DMS153 treated with DMSO at 0.1 percent for 48 hours (cell line): ENCODE results near the gene OTOP3.
A peak's percentile ranks its signal among the peaks of the same experiment; 100 is the strongest.

ENCODE experiments used
- DNase-seq: peaks from one replicate; lab custom pipeline; 2025; ENCODE audit not compliant: unreplicated experiment; lab: John Stamatoyannopoulos, UW

Gene OTOP3

DNA sequence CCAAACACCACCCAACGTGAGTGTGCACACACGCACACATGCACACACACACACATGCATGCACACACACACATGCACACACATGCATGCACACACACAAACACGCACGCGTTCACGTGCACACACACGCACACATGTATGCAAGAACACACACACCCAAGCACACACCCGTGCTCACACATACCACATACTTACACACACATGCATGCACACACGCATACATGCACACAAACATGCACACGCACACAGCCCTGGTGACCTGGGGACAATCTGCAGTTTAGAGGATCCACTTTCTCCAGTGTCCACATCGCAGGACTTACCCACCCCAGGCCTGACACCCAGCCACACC lies 18.9 kb upstream of the OTOP3 start:
- DNase-seq, result no peak

DNA sequence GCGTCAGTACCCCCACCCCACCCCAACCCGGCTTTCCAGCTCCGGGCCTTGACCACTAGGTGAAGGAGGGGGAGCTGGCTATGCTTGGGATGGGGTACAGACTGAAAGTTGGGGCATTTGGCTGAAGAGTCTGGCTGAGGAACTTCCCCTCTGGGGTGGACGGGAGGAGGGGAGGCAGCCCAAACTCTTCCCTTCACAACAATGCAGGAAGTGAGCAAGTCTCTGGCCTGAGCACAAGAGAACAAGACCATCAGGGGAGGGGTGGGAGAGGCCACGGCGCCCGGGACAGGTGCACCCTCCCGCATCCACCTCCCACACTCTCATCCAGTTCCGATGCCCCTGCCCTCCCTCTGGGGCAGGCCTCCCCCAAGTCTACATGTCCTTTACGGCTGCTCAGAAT lies 18.3 kb upstream of the OTOP3 start:
- no peak for DNase-seq

GRCh38 chr17:74918906-74919305 lies 16.8 kb upstream of the OTOP3 start:
- no peak for DNase-seq

GRCh38 chr17:74919440-74920305 lies 16.0 kb upstream of the OTOP3 start:
- no peak for DNase-seq

- DNase-seq, result no peak
Observed at GRCh38 chr17:74920306-74920620, 15.4 kb upstream of the OTOP3 start.

DNA sequence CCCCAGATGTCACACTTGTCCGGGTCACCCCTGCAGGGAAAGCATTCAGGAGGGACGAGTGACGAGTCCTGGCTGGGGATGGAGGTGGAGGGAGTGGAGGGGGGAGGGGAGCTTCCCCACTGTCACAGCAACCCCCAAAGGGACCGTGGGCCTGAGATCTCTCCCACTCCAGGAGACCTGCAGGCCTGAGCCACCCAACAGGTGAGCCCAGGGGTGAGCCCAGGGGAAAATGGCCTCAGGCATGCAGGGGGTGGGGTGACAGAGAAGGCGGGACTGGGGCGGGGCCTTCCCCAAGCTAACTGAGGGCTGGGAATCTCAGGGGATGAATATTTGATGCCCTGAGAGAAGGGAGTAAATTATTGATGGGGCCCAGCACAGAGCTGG lies 15.1 kb upstream of the OTOP3 start:
- no peak for DNase-seq

DNA sequence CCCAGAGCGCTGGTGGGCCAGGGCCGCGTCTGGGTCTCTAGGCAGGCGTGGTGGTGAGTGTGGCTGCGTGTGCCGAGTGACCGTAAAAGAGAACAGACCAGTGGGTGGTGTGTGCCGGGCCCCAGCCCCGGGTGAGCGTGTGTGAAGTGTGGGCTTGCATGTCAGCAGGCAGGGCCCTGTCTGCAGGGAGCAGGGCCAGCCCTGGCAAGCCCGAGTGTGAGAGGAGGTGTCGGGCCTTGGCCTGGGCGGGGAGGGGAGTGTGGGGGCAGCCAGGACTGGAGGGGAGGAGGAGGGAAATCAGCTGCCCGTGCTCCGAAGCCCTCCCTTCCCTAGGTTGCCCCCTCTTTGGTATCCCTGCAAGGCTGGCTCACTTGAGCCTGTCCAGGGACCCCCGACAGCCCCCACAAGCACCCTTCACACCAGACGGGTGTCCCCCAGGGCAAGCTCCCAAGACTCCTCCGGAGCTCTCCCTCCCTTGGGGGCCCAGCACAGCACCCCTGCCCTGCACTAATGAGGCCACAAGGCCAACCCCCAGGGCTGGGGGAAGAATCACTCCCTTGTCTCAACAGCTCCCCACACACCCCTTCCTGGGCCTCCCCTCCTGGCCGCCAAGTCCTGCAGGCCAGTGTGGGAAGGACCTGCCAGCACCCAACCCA lies 14.5 kb upstream of the OTOP3 start:
- no peak for DNase-seq

DNA sequence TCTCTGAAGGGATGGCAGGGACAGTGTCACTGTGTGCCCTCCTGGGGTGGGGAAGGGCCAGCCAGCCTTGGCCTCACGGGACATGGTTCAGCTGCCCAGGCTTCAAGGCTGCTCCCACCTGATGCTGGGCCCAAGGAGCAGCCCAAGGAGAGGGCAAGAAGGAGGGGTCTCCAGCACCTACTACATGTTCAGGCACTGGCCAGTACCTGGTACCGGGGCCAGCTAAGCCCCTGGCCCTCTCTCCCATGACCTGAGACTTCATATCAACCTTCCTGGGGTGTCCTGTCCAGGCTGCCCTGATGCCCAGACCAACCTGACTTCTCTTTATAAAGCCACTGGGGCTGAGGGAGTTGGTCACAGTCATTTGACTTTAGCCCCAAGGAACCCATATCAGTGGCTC lies 13.9 kb upstream of the OTOP3 start:
- DNase-seq, result no peak

GRCh38 chr17:74922172-74922571 lies 13.5 kb upstream of the OTOP3 start:
- no peak for DNase-seq

DNA sequence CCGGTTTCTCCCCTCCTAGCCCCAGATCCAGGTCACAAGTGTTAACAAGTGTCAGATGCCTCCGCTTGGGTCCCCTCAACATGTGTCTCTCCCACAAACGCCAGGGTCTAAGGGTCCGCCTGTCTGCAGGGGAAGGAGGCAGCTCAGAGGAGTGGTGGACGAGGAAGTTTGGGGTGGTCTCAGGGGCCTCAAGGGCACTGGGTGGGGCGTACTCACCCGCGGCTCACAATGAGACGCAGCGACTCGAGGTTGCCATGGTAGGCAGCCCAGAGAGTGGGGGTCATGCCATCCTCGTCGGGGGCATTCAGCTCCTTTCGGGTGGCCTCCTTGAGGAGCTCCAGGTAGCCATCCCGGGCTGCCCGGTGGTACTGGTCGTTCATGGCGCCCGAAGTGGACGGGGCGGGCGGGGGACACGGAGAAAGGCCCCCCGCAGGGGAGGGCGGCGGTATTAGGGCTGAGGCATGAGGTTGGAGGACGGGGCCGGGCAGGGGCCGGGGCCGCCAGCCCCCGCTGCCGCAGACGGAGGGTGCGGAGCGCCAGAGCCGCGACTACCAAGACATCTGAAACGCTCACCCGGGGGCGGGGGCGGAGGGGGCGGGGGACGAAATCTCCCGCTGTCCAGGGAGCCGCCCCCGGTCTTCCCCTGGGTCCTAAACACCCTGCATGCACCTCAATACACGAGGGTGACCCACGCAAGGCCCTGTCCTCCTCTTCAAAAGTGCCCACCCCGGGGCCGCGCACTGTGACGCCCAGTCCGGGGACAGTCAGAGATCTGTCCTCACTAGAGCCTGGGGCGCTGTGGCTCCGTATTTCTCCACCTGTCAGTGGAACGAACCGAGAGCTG lies 12.8 kb upstream of the OTOP3 start, which contains the start of gene USH1G:
TSS of gene USH1G (minus strand) at position 562 of the 844 bp plus-strand sequence. CDS start at position 380, 182 bp downstream.
- DNase-seq, result no peak

DNA sequence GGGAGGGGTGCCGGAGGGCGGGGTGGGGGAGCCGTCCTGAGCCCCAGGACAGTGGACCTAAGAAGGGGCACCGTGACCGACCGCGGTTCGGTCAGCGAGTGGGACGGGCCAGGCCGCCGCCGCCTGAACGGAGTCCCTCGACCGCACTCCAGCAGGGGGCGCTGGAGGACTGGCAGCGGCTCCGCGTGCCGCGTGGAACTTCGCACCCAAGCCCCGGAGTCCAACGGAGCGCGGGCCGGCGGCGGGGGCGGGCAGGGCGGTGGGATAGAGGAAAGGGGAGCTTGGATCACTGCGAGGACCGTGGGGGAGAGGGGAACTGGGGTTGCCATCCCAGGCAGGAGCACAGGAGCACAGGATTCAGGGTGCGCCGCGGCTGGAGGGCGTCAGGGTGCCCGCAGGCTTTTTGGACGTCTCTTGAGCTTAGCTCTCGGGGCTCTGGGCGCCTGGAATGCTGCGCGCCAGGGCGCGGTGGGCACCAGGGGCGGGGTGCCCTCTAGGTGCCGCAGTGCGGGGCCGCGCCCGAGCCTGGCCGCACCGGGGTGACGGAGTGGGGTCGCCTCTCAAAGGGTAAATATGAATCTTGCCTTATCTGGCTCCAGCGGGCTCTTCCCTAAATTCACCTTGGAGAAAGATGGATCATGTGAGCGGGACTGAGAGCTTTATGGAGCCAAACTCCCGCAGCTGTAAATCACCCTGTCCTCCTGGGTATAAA lies 12.0 kb upstream of the OTOP3 start:
- peak; percentile 16 for DNase-seq

GRCh38 chr17:74924250-74924948 lies 11.3 kb upstream of the OTOP3 start, which contains the start of gene OTOP2:
OTOP2 (plus strand) TSS chr17:74924273; CDS start chr17:74924633, 360 bp downstream.
- DNase-seq, result no peak

DNA sequence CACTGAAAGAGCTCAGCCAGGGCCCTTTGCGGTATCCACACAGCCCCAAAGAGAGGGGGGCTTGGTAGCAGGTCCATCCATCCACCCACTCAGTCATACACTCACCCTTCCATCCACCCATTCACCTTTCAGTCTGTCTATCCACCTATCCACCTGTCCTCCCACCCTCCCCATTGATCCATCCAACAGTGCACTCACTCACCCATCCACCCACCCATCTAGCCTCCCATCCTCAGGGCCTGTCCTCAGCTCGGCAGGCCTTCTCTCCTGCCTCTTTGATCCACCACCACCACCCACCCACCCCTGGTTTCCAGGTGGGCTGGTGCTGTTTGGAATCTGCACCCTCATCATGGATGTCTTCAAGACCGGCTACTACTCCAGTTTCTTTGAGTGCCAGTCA lies 10.5 kb upstream of the OTOP3 start:
- no peak for DNase-seq

DNA sequence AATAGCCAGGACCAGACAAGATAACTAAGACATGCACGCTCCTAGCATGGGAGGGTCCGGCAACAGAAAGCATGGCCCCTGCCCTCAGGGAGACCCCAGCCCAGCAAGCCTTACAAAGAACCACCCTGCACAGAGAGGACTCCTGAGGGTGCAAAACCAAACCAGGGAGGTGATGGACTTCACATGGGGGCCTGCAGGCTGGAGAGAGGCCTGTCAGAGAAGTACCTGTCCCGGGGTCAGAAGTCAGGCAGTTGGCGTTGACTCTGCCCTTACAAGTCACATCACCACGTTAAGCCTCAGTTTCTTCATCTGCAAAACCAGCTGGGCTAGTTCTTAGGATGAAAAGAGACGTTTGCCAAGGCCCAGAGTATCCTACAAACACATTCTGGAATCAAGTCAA lies 6.9 kb upstream of the OTOP3 start:
- no peak for DNase-seq

- no peak for DNase-seq
Observed at GRCh38 chr17:74930535-74931036, 5.1 kb upstream of the OTOP3 start.

DNA sequence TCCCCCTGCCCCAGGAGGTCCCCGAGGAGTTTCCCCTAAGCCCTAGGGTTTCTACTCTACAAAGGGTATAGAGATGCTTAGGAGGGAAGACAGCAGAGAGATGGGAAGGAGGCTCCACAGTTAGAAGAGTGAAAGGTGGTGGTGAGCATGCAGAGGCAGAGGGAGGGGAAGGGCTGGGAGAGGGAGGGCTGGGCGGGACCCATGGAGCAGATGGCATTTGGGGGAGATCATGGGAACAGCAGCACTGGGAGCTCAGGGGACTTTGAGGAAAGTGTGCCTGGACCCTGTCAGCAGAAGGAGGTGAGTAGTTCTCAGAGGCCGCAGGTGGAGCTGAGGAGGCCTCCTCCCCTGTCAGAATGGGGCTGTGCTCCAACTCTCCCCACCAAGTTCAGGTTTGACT lies 650 bp upstream of the OTOP3 start:
- DNase-seq, result no peak

- no peak for DNase-seq
Observed at GRCh38 chr17:74936470-74936799, 737 bp downstream of the OTOP3 start.

- DNase-seq, result no peak
Observed at GRCh38 chr17:74937064-74938051, 1.7 kb downstream of the OTOP3 start.
